ENCODE data around the gene FCER2.

Gene FCER2

DNA sequence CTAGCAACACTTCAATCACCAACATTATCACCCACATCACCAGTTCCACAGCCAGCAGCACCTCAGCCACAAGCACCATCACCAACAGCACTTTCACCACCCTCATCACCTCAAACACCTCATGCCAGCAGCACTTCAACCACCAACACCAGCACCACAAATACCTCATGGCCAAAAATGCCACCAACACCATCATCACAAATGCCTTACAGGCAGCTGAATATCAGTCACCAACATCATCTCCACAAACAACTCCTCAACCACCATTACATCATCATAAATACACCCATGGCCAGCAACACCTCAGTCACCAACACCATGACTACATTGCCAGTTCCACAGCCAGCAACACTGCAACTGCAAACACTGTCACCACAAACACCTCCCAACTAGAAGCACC, 10.4 kb downstream of the FCER2 start:
- TF ChIP-seq, protein P1, sequence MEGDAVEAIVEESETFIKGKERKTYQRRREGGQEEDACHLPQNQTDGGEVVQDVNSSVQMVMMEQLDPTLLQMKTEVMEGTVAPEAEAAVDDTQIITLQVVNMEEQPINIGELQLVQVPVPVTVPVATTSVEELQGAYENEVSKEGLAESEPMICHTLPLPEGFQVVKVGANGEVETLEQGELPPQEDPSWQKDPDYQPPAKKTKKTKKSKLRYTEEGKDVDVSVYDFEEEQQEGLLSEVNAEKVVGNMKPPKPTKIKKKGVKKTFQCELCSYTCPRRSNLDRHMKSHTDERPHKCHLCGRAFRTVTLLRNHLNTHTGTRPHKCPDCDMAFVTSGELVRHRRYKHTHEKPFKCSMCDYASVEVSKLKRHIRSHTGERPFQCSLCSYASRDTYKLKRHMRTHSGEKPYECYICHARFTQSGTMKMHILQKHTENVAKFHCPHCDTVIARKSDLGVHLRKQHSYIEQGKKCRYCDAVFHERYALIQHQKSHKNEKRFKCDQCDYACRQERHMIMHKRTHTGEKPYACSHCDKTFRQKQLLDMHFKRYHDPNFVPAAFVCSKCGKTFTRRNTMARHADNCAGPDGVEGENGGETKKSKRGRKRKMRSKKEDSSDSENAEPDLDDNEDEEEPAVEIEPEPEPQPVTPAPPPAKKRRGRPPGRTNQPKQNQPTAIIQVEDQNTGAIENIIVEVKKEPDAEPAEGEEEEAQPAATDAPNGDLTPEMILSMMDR (IDR thresholded peaks at IDR 0.05; ENCODE audit: insufficient read depth, low read length, poor library complexity, severe bottlenecking) = no peak
- no peak for TF ChIP-seq EZH2phosphoT487 (conservative IDR thresholded peaks at IDR 0.05; ENCODE audit: low read length)
- Histone ChIP-seq H3K4me2 (ENCODE audit: low read depth, low read length, poor library complexity, severe bottlenecking) (no peak overlapping the region), H3K9me3 (ENCODE audit: insufficient read depth, low read length) (no peaks in the 10 kb centered on the region), H3K9ac (ENCODE audit: low read length) (no peak overlapping the region), H4K20me1 (ENCODE audit: low read depth, low read length) (no peaks in the 10 kb centered on the region), H3K36me3 (ENCODE audit: low read length) (no peaks in the 10 kb centered on the region), H2AFZ (ENCODE audit: low read depth, low read length, severe bottlenecking) (no peak overlapping the region), H3K4me3 (ENCODE audit: insufficient read depth, low read length, poor library complexity, severe bottlenecking) (no peak overlapping the region), H3K27me3 (ENCODE audit: low read length) (no peaks in the 10 kb centered on the region), H3K9me2 (replicated peaks; ENCODE audit: insufficient read depth, low read length) (no peaks in the 10 kb centered on the region), H3K79me2 (ENCODE audit: insufficient read depth, low read length) (no peaks in the 10 kb centered on the region), H3F3A (ENCODE audit: insufficient read depth) (no peaks in the 10 kb centered on the region), H3K27ac (ENCODE audit: low read depth, low read length) (no peak overlapping the region)

DNA sequence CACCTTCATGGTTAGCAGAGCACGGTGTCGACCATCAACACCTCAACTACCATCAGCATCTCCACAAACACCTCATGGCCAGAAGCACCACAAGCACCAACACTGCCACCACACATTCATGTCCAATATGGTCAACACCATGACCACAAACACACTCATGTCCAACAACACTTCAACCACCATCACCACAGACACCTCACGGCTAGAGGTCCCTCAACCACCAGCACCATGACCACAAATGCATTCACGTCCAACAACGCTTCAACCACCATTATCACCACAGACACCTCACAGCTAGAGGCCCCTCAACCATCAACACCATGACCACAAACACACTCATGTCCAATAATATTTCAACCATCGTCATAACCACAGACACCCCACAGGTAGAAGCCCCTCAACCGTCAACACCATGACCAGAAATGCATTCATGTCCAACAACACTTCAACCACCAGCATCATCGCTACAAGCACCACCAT, 11.1 kb downstream of the FCER2 start:
- no peaks in the 10 kb centered on the region for H3K9me3 ChIP-seq (ENCODE audit: insufficient read depth, low read length)
- H3K4me2 ChIP-seq (ENCODE audit: low read depth, low read length, poor library complexity, severe bottlenecking) = no peak overlapping the region
- no peaks in the 10 kb centered on the region for H4K20me1 ChIP-seq (ENCODE audit: low read depth, low read length)
- H3K4me3 ChIP-seq (ENCODE audit: insufficient read depth, low read length, poor library complexity, severe bottlenecking) = no peak overlapping the region
- TF ChIP-seq EZH2phosphoT487 (conservative IDR thresholded peaks at IDR 0.05; ENCODE audit: low read length) = no peak
- TF ChIP-seq, protein P1 (IDR thresholded peaks at IDR 0.05; ENCODE audit: insufficient read depth, low read length, poor library complexity, severe bottlenecking) = no peak
- no peak overlapping the region for H3K27ac ChIP-seq (ENCODE audit: low read depth, low read length)
- no peaks in the 10 kb centered on the region for H3F3A ChIP-seq (ENCODE audit: insufficient read depth)
- no peaks in the 10 kb centered on the region for H3K36me3 ChIP-seq (ENCODE audit: low read length)
- H3K79me2 ChIP-seq (ENCODE audit: insufficient read depth, low read length) = no peaks in the 10 kb centered on the region
- no peaks in the 10 kb centered on the region for H3K27me3 ChIP-seq (ENCODE audit: low read length)
- H3K9ac ChIP-seq (ENCODE audit: low read length) = no peak overlapping the region
- no peaks in the 10 kb centered on the region for H3K9me2 ChIP-seq (replicated peaks; ENCODE audit: insufficient read depth, low read length)
- H2AFZ ChIP-seq (ENCODE audit: low read depth, low read length, severe bottlenecking) = no peak overlapping the region

DNA sequence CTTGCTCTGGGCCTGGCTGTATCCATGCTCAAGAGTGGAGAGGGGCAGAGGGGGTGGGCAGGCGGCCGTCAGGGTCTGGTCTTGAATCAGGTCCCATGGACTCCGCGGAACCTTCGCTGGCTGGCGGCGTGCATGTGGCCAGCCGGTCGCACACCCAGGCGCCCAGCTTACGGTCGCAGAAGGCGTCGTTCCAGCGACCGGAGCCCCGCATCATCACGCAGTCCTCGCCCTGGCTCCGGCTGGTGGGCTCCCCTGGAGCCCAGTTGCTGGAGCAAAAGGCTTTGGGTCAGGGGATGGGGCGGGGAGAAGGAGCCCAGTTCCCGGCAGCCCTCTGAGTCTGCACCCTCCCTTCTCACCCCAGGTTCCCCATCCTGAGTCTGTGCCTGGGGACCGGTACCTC, 12.8 kb downstream of the FCER2 start:
- H3K9me3 ChIP-seq (ENCODE audit: insufficient read depth, low read length) = no peaks in the 10 kb centered on the region
- TF ChIP-seq, protein P1 (IDR thresholded peaks at IDR 0.05; ENCODE audit: insufficient read depth, low read length, poor library complexity, severe bottlenecking) = no peak
- no peak for TF ChIP-seq EZH2phosphoT487 (conservative IDR thresholded peaks at IDR 0.05; ENCODE audit: low read length)
- H4K20me1 ChIP-seq (ENCODE audit: low read depth, low read length) = no peaks in the 10 kb centered on the region; the same call in 1 of the 2 replicates
- no peaks in the 10 kb centered on the region for H3K36me3 ChIP-seq (ENCODE audit: low read length)
- no peaks in the 10 kb centered on the region for H3K27me3 ChIP-seq (ENCODE audit: low read length)
- H2AFZ ChIP-seq (ENCODE audit: low read depth, low read length, severe bottlenecking) = no peak overlapping the region
- H3K9me2 ChIP-seq (replicated peaks; ENCODE audit: insufficient read depth, low read length) = no peaks in the 10 kb centered on the region
- no peak overlapping the region for H3K27ac ChIP-seq (ENCODE audit: low read depth, low read length)
- no peak overlapping the region for H3K4me2 ChIP-seq (ENCODE audit: low read depth, low read length, poor library complexity, severe bottlenecking)
- H3F3A ChIP-seq (ENCODE audit: insufficient read depth) = no peaks in the 10 kb centered on the region
- H3K9ac ChIP-seq (ENCODE audit: low read length) = no peak overlapping the region
- H3K4me3 ChIP-seq (ENCODE audit: insufficient read depth, low read length, poor library complexity, severe bottlenecking) = no peak overlapping the region
- no peaks in the 10 kb centered on the region for H3K79me2 ChIP-seq (ENCODE audit: insufficient read depth, low read length)

All from SU-DHL-6 (cell line).